Measurements from ENCODE around the gene TSPEAR. TPM values are rescaled to one million over a fixed set of nuclear protein-coding genes. Genes with fewer than 3 reads are reported as not detected.
"Not testable (repeated sequence)": the region's sequence is repeated elsewhere in the genome, so short reads cannot be mapped to it uniquely, and the experiment has no call there.

The TSPEAR gene
- polyA plus RNA-seq, 1 experiment: not detected

DNA sequence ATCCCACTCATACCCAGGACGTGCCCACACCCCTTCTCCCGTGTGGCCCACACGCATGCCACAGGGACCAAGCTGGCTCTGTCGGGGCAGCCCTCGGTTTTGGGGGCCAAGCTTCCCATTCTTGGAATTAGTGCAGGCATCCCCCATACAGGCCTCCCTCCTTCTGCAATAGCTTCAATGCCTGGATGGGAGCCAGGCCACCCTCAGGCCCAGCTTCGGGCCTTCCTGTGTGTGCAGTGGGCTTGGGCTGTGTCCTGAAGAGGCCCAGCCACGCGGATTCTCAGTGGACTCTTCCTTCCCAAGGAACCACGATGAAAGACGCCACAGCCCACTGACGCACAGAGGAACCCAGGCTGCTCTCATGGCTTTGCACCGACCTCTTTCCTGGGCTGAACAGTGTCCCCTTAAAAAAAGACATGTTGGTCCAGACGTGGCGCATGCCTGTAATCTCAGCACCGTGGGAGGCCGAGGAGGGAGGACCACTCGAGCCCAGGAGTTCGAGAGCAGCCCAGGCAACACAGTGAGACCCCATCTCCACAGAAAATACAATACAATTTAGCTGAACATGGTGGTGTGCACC, 61.8 kb downstream of the TSPEAR start:
- H3K27me3 ChIP-seq (ENCODE audit: control insufficient read depth, insufficient read depth, low read length): no peaks in the 10 kb centered on the region
- H3K4me3 ChIP-seq (ENCODE audit: low read depth, low read length): no peak overlapping the region
- DNase-seq (ENCODE audit: low read depth): no peak
- ChIA-PET POLR2A (no interaction called here), CTCF (no interaction called here)
- TF ChIP-seq, protein P1, sequence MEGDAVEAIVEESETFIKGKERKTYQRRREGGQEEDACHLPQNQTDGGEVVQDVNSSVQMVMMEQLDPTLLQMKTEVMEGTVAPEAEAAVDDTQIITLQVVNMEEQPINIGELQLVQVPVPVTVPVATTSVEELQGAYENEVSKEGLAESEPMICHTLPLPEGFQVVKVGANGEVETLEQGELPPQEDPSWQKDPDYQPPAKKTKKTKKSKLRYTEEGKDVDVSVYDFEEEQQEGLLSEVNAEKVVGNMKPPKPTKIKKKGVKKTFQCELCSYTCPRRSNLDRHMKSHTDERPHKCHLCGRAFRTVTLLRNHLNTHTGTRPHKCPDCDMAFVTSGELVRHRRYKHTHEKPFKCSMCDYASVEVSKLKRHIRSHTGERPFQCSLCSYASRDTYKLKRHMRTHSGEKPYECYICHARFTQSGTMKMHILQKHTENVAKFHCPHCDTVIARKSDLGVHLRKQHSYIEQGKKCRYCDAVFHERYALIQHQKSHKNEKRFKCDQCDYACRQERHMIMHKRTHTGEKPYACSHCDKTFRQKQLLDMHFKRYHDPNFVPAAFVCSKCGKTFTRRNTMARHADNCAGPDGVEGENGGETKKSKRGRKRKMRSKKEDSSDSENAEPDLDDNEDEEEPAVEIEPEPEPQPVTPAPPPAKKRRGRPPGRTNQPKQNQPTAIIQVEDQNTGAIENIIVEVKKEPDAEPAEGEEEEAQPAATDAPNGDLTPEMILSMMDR (IDR thresholded peaks at IDR 0.05; ENCODE audit: insufficient read depth, low read depth, low read length): no peak
- no peaks in the 10 kb centered on the region for H3K36me3 ChIP-seq (ENCODE audit: control insufficient read depth, insufficient read depth, low read length)

DNA sequence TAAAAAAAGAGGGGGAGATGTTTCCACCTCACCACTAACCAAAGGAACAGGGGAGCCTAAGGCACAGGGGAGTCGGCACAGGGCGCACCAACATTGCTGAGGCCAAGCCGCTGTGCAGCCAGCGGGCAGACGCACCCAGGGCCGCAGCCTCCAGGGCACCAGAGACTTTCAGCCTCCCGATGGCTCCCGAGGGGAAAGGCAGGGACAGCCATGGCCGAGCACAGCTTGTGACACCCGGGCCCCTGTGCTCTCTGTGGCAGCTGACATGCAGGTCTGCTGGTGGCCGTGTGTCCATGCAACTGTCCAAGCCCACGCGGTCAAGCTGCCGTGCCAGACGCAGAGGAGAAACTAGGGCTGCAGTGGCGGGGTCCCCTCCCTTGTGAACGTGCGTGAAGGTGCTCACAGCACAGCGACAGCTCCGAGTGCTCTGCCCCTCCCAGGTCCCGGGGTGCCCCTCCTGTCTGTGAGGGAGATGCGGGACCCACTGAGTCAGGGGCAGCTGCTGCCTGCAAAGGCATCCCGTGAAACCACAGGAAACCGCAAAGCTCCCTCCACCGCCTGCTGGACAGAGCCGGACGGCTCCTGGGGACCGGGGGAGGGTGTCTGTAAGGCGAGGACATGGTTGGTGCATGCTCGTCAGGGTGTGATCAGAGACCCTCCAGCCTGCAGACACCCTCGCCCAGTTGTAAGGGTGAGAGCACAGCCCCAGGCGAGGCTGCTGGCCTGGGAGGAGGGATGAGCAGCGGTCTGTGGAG, 62.6 kb downstream of the TSPEAR start:
- ChIA-PET CTCF (no interaction called here), POLR2A (no interaction called here)
- TF ChIP-seq, protein P1 (IDR thresholded peaks at IDR 0.05; ENCODE audit: insufficient read depth, low read depth, low read length): no peak
- H3K36me3 ChIP-seq (ENCODE audit: control insufficient read depth, insufficient read depth, low read length): no peaks in the 10 kb centered on the region
- no peaks in the 10 kb centered on the region for H3K27me3 ChIP-seq (ENCODE audit: control insufficient read depth, insufficient read depth, low read length)
- no peak overlapping the region for H3K4me3 ChIP-seq (ENCODE audit: low read depth, low read length)
- no peak for DNase-seq (ENCODE audit: low read depth)

DNA sequence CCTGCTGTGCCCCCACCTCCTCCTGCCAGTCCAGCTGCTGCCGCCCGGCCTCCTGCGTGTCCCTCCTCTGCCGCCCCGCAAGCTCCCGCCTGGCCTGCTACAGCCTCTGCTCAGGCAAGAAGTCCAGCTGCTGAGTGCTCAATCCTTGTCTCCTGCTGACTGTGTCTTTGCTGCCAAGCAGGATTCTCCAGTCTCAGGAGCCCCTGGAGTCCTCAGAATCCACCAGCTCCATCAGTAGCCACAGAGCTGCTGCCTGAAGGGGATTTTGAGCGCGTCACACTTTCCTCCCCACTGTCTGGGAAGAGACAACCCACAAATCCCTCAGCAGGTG, 64.2 kb downstream of the TSPEAR start:
- no peaks in the 10 kb centered on the region for H3K27me3 ChIP-seq (ENCODE audit: control insufficient read depth, insufficient read depth, low read length)
- H3K36me3 ChIP-seq (ENCODE audit: control insufficient read depth, insufficient read depth, low read length): no peaks in the 10 kb centered on the region
- no peak overlapping the region for H3K4me3 ChIP-seq (ENCODE audit: low read depth, low read length)
- DNase-seq (ENCODE audit: low read depth): no peak
- ChIA-PET POLR2A (no interaction called here), CTCF (interaction anchor here (0.6 kb wide), 1 partner anchor 90 kb away, joined by 3 read pairs; no protein-coding TSS in a partner anchor)
- TF ChIP-seq, protein P1 (IDR thresholded peaks at IDR 0.05; ENCODE audit: insufficient read depth, low read depth, low read length): no peak

DNA sequence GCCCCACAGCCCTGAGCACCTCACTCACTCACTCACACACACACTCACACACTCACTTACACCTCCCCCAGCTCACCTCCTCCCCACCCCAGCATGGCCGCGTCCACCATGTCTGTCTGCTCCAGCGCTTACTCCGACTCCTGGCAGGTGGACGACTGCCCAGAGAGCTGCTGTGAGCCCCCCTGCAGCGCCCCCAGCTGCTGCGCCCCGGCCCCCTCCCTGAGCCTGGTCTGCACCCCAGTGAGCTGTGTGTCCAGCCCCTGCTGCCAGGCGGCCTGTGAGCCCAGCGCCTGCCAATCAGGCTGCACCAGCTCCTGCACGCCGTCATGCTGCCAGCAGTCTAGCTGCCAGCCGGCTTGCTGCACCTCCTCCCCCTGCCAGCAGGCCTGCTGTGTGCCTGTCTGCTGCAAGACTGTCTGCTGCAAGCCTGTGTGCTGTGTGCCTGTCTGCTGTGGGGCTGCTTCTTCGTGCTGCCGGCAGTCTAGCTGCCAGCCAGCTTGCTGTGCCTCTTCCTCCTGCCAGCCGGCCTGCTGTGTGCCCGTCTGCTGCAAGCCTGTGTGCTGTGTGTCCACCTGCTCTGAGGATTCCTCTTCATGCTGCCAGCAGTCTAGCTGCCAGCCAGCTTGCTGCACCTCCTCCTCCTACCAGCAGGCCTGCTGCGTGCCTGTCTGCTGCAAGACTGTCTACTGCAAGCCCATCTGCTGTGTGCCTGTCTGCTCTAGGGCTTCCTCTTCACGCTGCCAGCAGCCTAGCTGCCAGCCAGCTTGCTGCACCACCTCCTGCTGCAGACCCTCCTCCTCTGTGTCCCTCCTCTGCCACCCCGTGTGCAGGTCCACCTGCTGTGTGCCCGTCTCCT, 64.8 kb downstream of the TSPEAR start, which contains the start of gene KRTAP10-11:
KRTAP10-11 (plus strand) TSS at position 49 of the 856 bp plus-strand sequence; CDS start at position 94, 45 bp downstream.
- DNase-seq (ENCODE audit: low read depth); H3K27me3 ChIP-seq (ENCODE audit: control insufficient read depth, insufficient read depth, low read length); H3K36me3 ChIP-seq (ENCODE audit: control insufficient read depth, insufficient read depth, low read length); POLR2A ChIA-PET; H3K4me3 ChIP-seq (ENCODE audit: low read depth, low read length): not testable (repeated sequence)
- CTCF ChIA-PET: interaction anchor here (0.6 kb wide), 1 partner anchor 89 kb away, joined by 3 read pairs; no protein-coding TSS in a partner anchor

DNA sequence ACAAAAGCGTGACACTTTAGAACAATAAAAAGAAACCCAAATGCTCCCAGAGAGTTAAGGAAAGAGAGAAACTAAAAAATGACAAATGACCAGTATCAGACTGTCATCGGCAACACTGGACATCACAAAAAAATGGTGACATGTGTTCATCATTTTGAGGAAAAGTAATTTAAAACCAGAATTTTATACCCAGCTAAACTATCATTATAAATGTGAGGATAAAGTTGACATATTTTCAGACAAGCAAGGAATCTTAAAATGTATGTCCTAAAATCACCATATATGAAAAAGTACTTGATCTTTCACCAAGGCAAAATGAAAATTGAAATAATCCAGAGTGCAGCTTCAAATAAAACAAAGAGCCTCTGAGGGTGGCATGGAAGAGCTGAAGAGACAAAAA, 66.5 kb downstream of the TSPEAR start:
- CTCF ChIA-PET: no interaction called here
- Histone ChIP-seq H3K27me3 (ENCODE audit: control insufficient read depth, insufficient read depth, low read length) (no peaks in the 10 kb centered on the region), H3K36me3 (ENCODE audit: control insufficient read depth, insufficient read depth, low read length) (no peaks in the 10 kb centered on the region), H3K4me3 (ENCODE audit: low read depth, low read length) (no peak overlapping the region)
- no peak for DNase-seq (ENCODE audit: low read depth)
- TF ChIP-seq, protein P1 (IDR thresholded peaks at IDR 0.05; ENCODE audit: insufficient read depth, low read depth, low read length): no peak
- POLR2A ChIA-PET: no interaction called here

Measured in BJ (cell line).